RWPE1 (cell line): ENCODE data around the gene LNX2.

Experiments used
- CTCF ChIA-PET: fragments of 350-600 bp; sonication (Branson Sonifier 250); formaldehyde crosslinking; extraction: SDS; loops from one replicate; lab custom pipeline; 2021; lab: Yijun Ruan, JAX
- POLR2A ChIA-PET: fragments of 400-600 bp; formaldehyde crosslinking; extraction: SDS; loops from one replicate; lab custom pipeline; 2020; ENCODE audit warnings: antibody characterized with exemption; ENCODE audit not compliant: low non-redundant PET; lab: Yijun Ruan, JAX
- DNase-seq: peaks from one replicate; pipeline ENCODE4 v3.0.0; 2012; ENCODE audit warnings: low spot score
- H3K27ac ChIP-seq: fragments of 450-650 bp; 2 replicates; pipeline ENCODE4 v1.5.1; 2017
- CTCF ChIP-seq: fragments of 450-650 bp; conservative IDR thresholded peaks from 2 replicates; pipeline ENCODE4 v1.5.1; 2017; ENCODE audit warnings: low read depth, mild to moderate bottlenecking

Gene LNX2

DNA sequence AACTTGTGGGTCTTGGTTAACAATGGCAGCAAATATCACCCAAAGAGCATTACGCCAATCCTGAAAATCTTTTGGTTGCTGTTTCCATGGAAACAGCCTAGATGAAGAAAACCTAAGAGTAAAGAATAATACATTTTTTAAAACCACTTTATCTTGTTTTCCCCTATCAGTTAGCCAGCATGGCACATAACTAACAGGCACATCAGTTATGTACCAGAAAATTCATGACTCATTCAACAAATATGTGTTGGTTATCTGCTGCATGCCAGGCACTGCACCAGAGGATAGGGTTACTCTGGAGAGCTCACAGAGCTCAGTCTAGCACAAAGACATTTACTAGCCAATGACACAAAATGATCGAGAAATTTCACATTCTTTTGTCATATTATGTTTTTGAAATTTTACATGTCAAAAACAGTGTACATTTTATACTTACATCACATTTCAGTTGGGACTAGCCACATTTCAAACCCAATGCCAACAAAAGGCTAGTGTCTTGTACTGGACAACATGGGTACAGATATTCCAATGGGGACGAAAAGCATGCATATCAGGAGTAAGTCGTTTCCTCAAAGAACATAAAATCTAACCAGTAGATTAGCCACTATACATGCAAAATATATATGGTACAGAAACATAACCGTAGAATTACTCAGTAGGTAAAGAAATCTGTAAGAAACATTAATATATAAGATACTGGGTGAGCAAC, 20.3 kb downstream of the LNX2 start:
- ChIA-PET CTCF (interaction anchor here (0.7 kb wide), 1 partner anchor 240 kb away, joined by 4 read pairs; no protein-coding TSS in a partner anchor), POLR2A (no interaction called here)
- H3K27ac ChIP-seq: no peak overlapping the region
- DNase-seq: peak; percentile 64
- TF ChIP-seq CTCF: no peak

DNA sequence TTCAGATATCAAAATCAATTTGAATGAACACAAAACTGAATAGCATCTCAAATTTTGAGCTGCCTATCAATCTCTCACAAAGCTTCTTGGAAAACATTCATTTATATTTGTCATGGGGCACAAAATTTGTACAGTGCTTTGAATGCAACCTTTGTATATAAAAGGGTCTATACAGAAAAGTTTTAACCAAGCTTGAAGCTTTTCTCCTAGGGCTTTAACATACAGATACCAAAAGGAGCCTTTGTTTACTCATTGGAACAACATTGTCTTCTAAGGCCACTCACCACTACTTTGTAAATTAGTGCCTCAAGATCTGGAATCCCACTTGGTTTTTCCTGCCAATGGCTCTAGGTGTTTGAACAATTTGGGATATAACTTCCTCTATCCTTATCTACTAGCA, 21.2 kb downstream of the LNX2 start:
- ChIA-PET CTCF (no interaction called here), POLR2A (no interaction called here)
- no peak for DNase-seq
- TF ChIP-seq CTCF: no peak
- H3K27ac ChIP-seq: no peak overlapping the region

DNA sequence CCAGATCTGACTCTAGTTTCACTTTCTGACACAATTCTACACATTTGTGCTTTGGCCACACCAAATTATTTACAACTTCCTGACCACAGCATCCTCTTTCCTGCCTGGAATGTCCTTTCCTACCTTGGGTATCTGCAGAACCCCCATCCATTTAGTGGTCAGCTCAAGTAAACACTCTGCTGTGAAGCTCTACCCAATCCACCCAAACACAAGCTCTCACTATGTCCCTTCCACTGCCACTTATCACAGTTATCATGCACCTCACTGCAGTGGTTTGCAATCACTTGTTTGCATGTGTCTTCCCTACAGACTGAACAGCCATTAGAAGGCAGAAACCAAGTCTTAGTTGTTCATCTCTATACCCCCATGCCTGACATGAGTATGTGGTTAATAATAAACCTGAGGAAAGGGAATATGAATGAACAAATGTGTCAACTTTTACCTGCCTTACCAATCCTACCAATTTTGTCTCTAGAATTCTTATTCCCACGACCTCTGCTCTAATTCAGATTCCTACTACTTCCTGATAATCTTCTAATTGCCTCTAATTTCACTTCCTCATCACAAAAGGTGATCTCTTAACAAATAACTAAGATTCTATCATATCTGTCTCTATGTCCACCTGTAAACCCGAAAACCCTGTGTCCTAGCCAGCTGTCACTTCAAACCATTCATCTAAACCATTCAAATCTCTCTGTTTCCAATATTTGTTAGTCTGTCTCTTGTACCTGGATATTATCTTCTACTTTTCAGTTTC, 25.1 kb downstream of the LNX2 start:
- ChIA-PET POLR2A (no interaction called here), CTCF (interaction anchor here (0.6 to 0.7 kb wide), 2 partner anchors 235 to 1280 kb away, joined by 3 read pairs; no protein-coding TSS in a partner anchor)
- TF ChIP-seq CTCF: no peak
- no peak for DNase-seq
- H3K27ac ChIP-seq: no peak overlapping the region

GRCh38 chr13:27593267-27593666, 27.1 kb downstream of the LNX2 start:
- ChIA-PET POLR2A (no interaction called here), CTCF (interaction anchor here (0.6 kb wide), 1 partner anchor 722 kb away, joined by 3 read pairs; no protein-coding TSS in a partner anchor)
- no peak overlapping the region for H3K27ac ChIP-seq
- no peak for DNase-seq
- TF ChIP-seq CTCF: no peak

GRCh38 chr13:27592865-27593264, 27.5 kb downstream of the LNX2 start:
- DNase-seq: no peak
- H3K27ac ChIP-seq: no peak overlapping the region
- CTCF ChIA-PET: interaction anchor here (0.6 kb wide), 1 partner anchor 722 kb away, joined by 3 read pairs; no protein-coding TSS in a partner anchor
- POLR2A ChIA-PET: no interaction called here
- no peak for TF ChIP-seq CTCF

DNA sequence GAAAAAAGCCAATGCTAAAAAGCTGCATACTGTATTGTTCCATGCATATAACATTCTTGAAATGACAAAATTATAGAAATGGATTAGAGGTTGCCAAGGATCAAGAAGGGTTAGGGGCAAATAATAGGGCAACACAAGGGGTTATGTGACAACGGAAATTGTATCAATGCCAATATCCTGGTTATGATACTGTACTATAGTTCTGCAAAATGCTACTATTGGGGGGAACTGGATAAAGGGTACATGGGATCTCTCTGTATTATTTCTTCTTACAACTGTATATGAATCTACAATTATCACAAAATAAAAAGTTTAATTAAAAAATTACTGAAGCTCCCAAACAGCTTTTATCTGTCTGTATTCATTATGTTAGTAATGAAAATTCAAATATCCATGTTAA, 31.9 kb downstream of the LNX2 start:
- POLR2A ChIA-PET: no interaction called here
- no peak for TF ChIP-seq CTCF
- CTCF ChIA-PET: interaction anchor here (0.6 kb wide), 1 partner anchor 12 kb away, joined by 3 read pairs; no protein-coding TSS in a partner anchor
- no peak for DNase-seq
- no peak overlapping the region for H3K27ac ChIP-seq
